MM.1S (cell line): ENCODE measurements around the gene LMTK3.

Experiments used
- DNase-seq: peaks from one replicate; pipeline ENCODE4 v3.0.0-alpha.2; 2015
- H2AFZ ChIP-seq: fragments of 300-600 bp; sonication (generic); 2 replicates; pipeline ENCODE4 v1.6.0; 2016; ENCODE audit warnings: antibody characterized with exemption, low read length
- H3F3A ChIP-seq: fragments of 300-600 bp; sonication (generic); 2 replicates; pipeline ENCODE4 v1.6.1; 2016; ENCODE audit warnings: mild to moderate bottlenecking, antibody characterized with exemption, low read length, moderate library complexity, mixed read lengths; ENCODE audit not compliant: insufficient read depth
- H3K27ac ChIP-seq: fragments of 300-600 bp; sonication (generic); 2 replicates; pipeline ENCODE4 v1.5.1; 2016; ENCODE audit warnings: mild to moderate bottlenecking, low read length
- H3K27me3 ChIP-seq: fragments of 300-600 bp; sonication (generic); replicated peaks from 2 replicates; pipeline ENCODE4 v1.6.0; 2016; ENCODE audit warnings: low read length; ENCODE audit not compliant: insufficient read depth
- H3K36me3 ChIP-seq: fragments of 300-600 bp; sonication (generic); replicated peaks from 2 replicates; pipeline ENCODE4 v1.6.1; 2016; ENCODE audit warnings: mild to moderate bottlenecking, low read length, mixed read lengths; ENCODE audit not compliant: insufficient read depth
- H3K4me1 ChIP-seq: fragments of 300-600 bp; sonication (generic); 2 replicates; pipeline ENCODE4 v1.6.1; 2016; ENCODE audit warnings: low read length, mixed read lengths
- H3K4me2 ChIP-seq: fragments of 300-600 bp; sonication (generic); 2 replicates; pipeline ENCODE4 v1.6.0; 2016; ENCODE audit warnings: low read depth, low read length
- H3K4me3 ChIP-seq: fragments of 300-600 bp; sonication (generic); 2 replicates; pipeline ENCODE4 v1.5.1; 2016; ENCODE audit warnings: low read length, mixed read lengths
- H3K79me2 ChIP-seq: fragments of 300-600 bp; sonication (generic); 2 replicates; pipeline ENCODE4 v1.6.1; 2016; ENCODE audit warnings: mixed run types, low read length, mixed read lengths
- H3K9ac ChIP-seq: fragments of 300-600 bp; sonication (generic); 2 replicates; pipeline ENCODE4 v1.6.1; 2016; ENCODE audit warnings: low read length, mixed read lengths
- H3K9me2 ChIP-seq: fragments of 300-600 bp; sonication (generic); replicated peaks from 2 replicates; pipeline ENCODE4 v1.6.1; 2016; ENCODE audit warnings: mild to moderate bottlenecking, low read length, mixed read lengths; ENCODE audit not compliant: insufficient read depth
- H3K9me3 ChIP-seq: fragments of 300-600 bp; sonication (generic); replicated peaks from 2 replicates; pipeline ENCODE4 v1.6.1; 2016; ENCODE audit warnings: mild to moderate bottlenecking, low read length, mixed read lengths; ENCODE audit not compliant: insufficient read depth
- H4K20me1 ChIP-seq: fragments of 300-600 bp; sonication (generic); 2 replicates; pipeline ENCODE4 v1.6.1; 2016; ENCODE audit warnings: mild to moderate bottlenecking, low read length, moderate library complexity, mixed read lengths; ENCODE audit not compliant: insufficient read depth
- CTCF ChIP-seq: fragments of 300-600 bp; sonication (generic); IDR thresholded peaks from 2 replicates; pipeline ENCODE4 v1.5.1; 2016; ENCODE audit warnings: antibody characterized with exemption, low read length, mixed read lengths
- EZH2 ChIP-seq: fragments of 300-600 bp; sonication (generic); optimal IDR thresholded peaks from 2 replicates; pipeline ENCODE3; 2017; ENCODE audit warnings: low read depth, mild to moderate bottlenecking, antibody characterized with exemption, low read length, mixed read lengths
- EZH2phosphoT487 ChIP-seq: fragments of 300-600 bp; sonication (generic); IDR thresholded peaks from 2 replicates; pipeline ENCODE4 v1.6.1; 2018; ENCODE audit warnings: antibody characterized with exemption, low read length

Gene LMTK3

GRCh38 chr19:48455908-48456562 is 55.6 kb downstream of the LMTK3 start:
- H3K9me2 ChIP-seq, result no peaks in the 10 kb centered on the region
- no peaks in the 10 kb centered on the region for H3K9me3 ChIP-seq
- H3K27me3 ChIP-seq, result no peaks in the 10 kb centered on the region
- H3K4me2 ChIP-seq, result no peak overlapping the region
- no peak for TF ChIP-seq EZH2
- no peak for TF ChIP-seq CTCF
- TF ChIP-seq EZH2phosphoT487, result no peak
- no peaks in the 10 kb centered on the region for H4K20me1 ChIP-seq
- H3K36me3 ChIP-seq, result 0 out of 2 replicates have a peak, but pooled peaks cover 6% of the 10 kb centered on the region
- H2AFZ ChIP-seq, result no peak overlapping the region
- no peak overlapping the region for H3K27ac ChIP-seq
- peaks cover 29% of the 10 kb centered on the region; the same call in 1 of the 2 replicates for H3K79me2 ChIP-seq
- H3K9ac ChIP-seq, result no peak overlapping the region
- H3F3A ChIP-seq, result no peaks in the 10 kb centered on the region
- H3K4me3 ChIP-seq, result no peak overlapping the region
- no peaks in the 10 kb centered on the region for H3K4me1 ChIP-seq
- DNase-seq, result no peak

GRCh38 chr19:48455171-48455907 is 56.3 kb downstream of the LMTK3 start, which contains the start of gene KCNJ14:
KCNJ14 (plus strand) TSS chr19:48455574; CDS start chr19:48461725, 6,151 bp downstream.
- TF ChIP-seq EZH2phosphoT487 (no peak), EZH2 (no peak), CTCF (no peak)
- H4K20me1 ChIP-seq, result no peaks in the 10 kb centered on the region

GRCh38 chr19:48454150-48454730 is 57.4 kb downstream of the LMTK3 start:
- TF ChIP-seq CTCF, result no peak
- TF ChIP-seq EZH2, result no peak
- TF ChIP-seq EZH2phosphoT487, result no peak
- H3K27ac ChIP-seq, result no peak overlapping the region
- DNase-seq, result no peak

More at GRCh38 chr19:48455171-48455907, 56.3 kb downstream of the LMTK3 start, which contains the start of gene KCNJ14:
- H3K4me3 ChIP-seq, result no peak within 1 kb of the TSS
- 0 out of 2 replicates have a peak, but pooled peaks cover 6% of the 10 kb centered on the region for H3K36me3 ChIP-seq
- no peak for DNase-seq
- no peak within 1 kb of the TSS for H3K4me2 ChIP-seq
- H3K9me2 ChIP-seq, result no peaks in the 10 kb centered on the region
- H2AFZ ChIP-seq, result no peak within 1 kb of the TSS
- H3K4me1 ChIP-seq, result no peaks in the 10 kb centered on the region
- H3K27ac ChIP-seq, result no peak within 1 kb of the TSS
- no peak within 1 kb of the TSS for H3K9ac ChIP-seq
- no peaks in the 10 kb centered on the region for H3K27me3 ChIP-seq
- H3K79me2 ChIP-seq, result peaks cover 32% of the 10 kb centered on the region; the same call in 1 of the 2 replicates
- H3K9me3 ChIP-seq, result no peaks in the 10 kb centered on the region
- H3F3A ChIP-seq, result no peaks in the 10 kb centered on the region

More at GRCh38 chr19:48454150-48454730, 57.4 kb downstream of the LMTK3 start:
- no peak overlapping the region for H3K4me3 ChIP-seq
- H3K79me2 ChIP-seq, result peaks cover 37% of the 10 kb centered on the region; the same call in 1 of the 2 replicates
- H4K20me1 ChIP-seq, result no peaks in the 10 kb centered on the region
- H2AFZ ChIP-seq, result no peak overlapping the region
- H3K9ac ChIP-seq, result no peak overlapping the region
- H3K9me2 ChIP-seq, result no peaks in the 10 kb centered on the region
- H3K27me3 ChIP-seq, result no peaks in the 10 kb centered on the region
- H3F3A ChIP-seq, result no peaks in the 10 kb centered on the region
- 0 out of 2 replicates have a peak, but pooled peaks cover 6% of the 10 kb centered on the region for H3K36me3 ChIP-seq
- H3K9me3 ChIP-seq, result no peaks in the 10 kb centered on the region
- no peak overlapping the region for H3K4me2 ChIP-seq
- H3K4me1 ChIP-seq, result no peaks in the 10 kb centered on the region
